ENCODE results near the gene RAPGEF6.

The RAPGEF6 gene

DNA sequence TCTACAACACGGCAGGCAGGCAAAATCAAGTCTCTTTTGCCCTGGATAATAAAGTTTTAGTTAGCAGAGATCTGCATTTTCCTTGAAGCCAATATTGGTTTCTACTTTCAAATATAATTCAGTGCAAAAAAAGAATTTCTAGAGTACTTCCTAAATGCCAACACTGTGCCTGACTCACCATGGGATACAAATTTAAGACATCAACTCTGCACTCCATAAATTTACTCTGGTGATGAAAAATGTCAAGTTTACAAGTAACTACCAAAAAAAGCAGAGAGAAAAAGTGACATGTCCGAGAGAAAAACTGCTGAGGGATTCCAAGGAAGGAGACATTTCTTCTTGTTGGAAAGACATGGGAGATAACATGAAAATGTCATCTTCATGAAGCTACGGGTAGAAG lies 119.7 kb downstream of the RAPGEF6 start:
- no peak overlapping the region for H3K4me3 ChIP-seq (ENCODE audit: low read depth, low read length)
- no peak for DNase-seq (ENCODE audit: low read depth)
- TF ChIP-seq, protein P1, sequence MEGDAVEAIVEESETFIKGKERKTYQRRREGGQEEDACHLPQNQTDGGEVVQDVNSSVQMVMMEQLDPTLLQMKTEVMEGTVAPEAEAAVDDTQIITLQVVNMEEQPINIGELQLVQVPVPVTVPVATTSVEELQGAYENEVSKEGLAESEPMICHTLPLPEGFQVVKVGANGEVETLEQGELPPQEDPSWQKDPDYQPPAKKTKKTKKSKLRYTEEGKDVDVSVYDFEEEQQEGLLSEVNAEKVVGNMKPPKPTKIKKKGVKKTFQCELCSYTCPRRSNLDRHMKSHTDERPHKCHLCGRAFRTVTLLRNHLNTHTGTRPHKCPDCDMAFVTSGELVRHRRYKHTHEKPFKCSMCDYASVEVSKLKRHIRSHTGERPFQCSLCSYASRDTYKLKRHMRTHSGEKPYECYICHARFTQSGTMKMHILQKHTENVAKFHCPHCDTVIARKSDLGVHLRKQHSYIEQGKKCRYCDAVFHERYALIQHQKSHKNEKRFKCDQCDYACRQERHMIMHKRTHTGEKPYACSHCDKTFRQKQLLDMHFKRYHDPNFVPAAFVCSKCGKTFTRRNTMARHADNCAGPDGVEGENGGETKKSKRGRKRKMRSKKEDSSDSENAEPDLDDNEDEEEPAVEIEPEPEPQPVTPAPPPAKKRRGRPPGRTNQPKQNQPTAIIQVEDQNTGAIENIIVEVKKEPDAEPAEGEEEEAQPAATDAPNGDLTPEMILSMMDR (IDR thresholded peaks at IDR 0.05; ENCODE audit: insufficient read depth, low read depth, low read length, missing control alignments), result no peak

DNA sequence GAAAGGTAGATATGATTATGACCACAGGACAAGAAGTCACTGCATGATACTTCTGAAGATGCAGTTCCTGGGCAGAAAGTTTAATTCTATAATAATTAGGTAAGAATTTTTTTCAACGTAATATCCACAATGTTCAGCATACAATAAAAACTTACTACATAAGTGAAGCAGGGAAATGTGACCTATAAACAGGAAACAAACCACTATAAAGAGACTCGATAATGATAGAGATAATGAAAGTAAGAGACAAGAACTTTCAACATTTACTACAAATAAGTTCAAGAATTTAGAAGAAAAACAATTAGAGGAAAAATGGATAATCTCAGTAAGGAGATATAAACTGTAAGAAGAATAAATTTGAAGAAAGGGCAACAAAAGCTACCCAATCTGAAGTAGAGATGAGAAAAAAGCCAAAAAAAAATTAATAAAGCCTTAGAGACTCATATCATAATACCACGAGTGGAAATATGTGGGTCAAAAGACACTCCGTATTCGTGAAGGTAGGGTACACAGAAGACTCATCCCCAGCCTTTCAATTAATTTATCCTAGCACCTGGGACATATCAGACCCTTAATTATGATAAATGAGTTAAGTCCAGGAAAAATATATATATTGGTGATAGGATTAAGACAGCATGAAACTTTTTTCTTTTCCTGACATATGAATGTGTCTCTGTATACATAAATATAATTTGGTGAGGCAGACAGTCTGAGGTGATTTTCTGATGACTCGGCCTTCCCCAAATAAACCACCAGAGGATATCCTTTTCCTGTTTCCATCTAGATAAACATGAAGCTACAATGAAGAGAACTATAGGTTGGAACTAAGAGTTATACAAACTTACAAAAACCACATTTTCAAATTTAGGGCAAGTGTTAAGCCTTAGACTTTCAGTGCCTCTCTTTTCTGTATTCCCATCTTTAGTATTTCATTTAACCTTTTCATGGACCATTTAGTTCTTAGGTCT lies 120.4 kb downstream of the RAPGEF6 start:
- TF ChIP-seq, protein P1 (IDR thresholded peaks at IDR 0.05; ENCODE audit: insufficient read depth, low read depth, low read length, missing control alignments), result no peak
- peak; percentile 38 for DNase-seq (ENCODE audit: low read depth)
- H3K4me3 ChIP-seq (ENCODE audit: low read depth, low read length), result peak overlapping the region; percentile 46

DNA sequence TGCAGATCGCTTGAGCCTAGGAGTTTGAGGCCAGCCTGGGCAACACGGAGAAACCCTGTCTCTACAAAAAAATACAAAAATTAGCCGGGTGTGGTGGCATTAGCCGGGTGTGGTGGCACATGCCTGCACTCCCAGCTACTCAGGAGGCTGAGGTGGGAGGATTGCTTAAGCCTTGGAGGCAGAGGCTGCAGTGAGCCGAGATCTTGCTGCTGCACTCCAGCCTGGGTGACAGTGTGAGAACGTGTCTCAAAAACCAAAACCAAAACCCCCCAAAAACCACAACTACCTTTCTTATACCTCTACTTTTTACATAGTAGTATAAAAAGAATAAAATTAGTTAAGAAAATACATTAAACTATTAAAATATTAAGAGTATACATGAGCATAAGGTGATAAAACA lies 121.2 kb downstream of the RAPGEF6 start:
- TF ChIP-seq, protein P1 (IDR thresholded peaks at IDR 0.05; ENCODE audit: insufficient read depth, low read depth, low read length, missing control alignments), result no peak
- H3K4me3 ChIP-seq (ENCODE audit: low read depth, low read length), result no peak overlapping the region
- peak; percentile 53 for DNase-seq (ENCODE audit: low read depth)

DNA sequence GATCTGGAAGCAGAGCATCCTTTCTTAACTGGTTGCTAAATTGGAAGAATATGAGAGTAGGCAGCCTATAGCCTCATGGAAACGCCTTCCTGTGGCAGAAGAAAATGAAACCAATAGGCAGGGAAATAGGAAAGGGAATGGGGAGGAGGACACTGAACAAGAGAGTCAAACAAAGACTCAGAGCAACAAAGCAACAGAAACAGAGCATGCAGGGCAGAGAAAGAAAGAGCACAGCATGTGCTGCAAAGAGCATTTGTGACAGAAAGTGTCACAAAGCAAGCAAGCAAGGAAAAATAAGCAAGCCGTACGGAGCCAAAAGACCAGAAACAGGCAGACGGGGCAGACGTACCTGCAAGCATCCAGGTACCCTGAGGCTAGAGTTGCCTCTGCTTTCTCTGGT lies 123.1 kb downstream of the RAPGEF6 start:
- TF ChIP-seq, protein P1 (IDR thresholded peaks at IDR 0.05; ENCODE audit: insufficient read depth, low read depth, low read length, missing control alignments), result no peak
- H3K4me3 ChIP-seq (ENCODE audit: low read depth, low read length), result no peak overlapping the region
- no peak for DNase-seq (ENCODE audit: low read depth)

DNA sequence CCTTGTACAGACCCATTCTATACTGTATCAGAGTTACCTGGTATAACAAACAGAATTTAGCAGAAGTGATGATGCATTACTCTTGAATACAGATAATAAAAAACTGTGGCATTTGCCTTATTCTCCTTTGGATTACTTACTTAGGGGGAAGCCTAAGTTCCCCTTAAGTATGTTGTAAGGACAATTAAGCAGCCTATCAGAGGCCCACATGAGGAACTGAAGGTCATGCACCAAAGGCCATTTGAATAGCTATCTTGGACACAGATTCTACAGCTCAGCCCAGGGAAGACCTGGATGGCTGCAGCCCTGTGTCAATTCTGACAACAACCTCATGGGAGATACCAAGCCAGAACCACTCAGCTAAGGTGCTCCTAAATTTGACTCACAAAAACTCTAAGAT lies 125.2 kb downstream of the RAPGEF6 start:
- TF ChIP-seq, protein P1 (IDR thresholded peaks at IDR 0.05; ENCODE audit: insufficient read depth, low read depth, low read length, missing control alignments), result no peak
- DNase-seq (ENCODE audit: low read depth), result no peak
- H3K4me3 ChIP-seq (ENCODE audit: low read depth, low read length), result no peak overlapping the region

DNA sequence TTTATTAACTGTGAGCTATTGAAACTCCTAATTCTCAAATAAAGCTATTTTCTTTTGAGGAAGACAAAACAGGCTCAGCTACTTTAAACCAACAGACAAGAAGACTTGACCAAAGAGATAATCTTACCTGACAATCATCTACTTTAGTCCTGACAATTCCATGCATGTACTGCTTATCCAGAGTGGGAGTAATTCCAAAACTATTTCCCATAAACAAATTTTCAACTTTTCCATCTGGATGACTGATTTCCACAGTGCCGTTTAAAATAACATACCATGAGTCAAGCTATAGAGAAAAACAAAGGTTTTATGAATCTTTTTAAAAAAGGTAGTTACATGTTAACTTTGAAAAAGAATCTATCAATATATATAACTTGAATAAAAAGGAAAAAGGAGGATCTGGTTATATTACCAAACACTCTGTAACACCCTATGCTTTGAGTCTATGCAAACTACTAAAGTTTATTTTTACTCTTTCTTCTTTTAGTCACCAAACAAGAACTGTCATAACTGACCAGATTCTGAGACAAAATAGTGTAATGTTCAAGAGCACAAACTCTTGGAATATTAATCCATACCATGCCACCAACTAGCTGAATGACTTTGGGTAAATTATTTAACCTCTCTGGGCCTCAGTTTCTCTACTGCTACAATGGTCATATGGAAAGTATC lies 129.7 kb downstream of the RAPGEF6 start:
- H3K4me3 ChIP-seq (ENCODE audit: low read depth, low read length), result no peak overlapping the region
- TF ChIP-seq, protein P1 (IDR thresholded peaks at IDR 0.05; ENCODE audit: insufficient read depth, low read depth, low read length, missing control alignments), result no peak
- no peak for DNase-seq (ENCODE audit: low read depth)
